ENCODE results near the gene PPP1R36. TPM values are rescaled to one million over a fixed set of nuclear protein-coding genes. Genes with fewer than 3 reads are reported as not detected.

The PPP1R36 gene
- total and polyA plus RNA-seq, 2 experiments from 2014 or later: 0.23 TPM; not detected in 1

GRCh38 chr14:64510825-64511671 is 38.7 kb upstream of the PPP1R36 start:
- Histone ChIP-seq H3K36me3 (replicated peaks; ENCODE audit: insufficient read depth, low read depth) (no peaks in the 10 kb centered on the region), H3K4me2 (peak overlapping the region; percentile 12), H3K9me3 (ENCODE audit: low read depth) (no peaks in the 10 kb centered on the region), H3K9me2 (replicated peaks; ENCODE audit: insufficient read depth) (no peaks in the 10 kb centered on the region), H2AFZ (no peak overlapping the region), H3K4me1 (ENCODE audit: insufficient read depth) (peaks cover 33% of the 10 kb centered on the region), H3K27me3 (no peaks in the 10 kb centered on the region), H3K79me2 (peaks cover 98% of the 10 kb centered on the region), H3K27ac (no peak overlapping the region), H3K4me3 (no peak overlapping the region), H4K20me1 (ENCODE audit: insufficient read depth, poor library complexity, severe bottlenecking) (peaks cover 96% of the 10 kb centered on the region)
- TF ChIP-seq EZH2phosphoT487 (IDR thresholded peaks at IDR 0.05; ENCODE audit: low read depth, severe bottlenecking, unreplicated experiment): no peak
- TF ChIP-seq EZH2 (IDR thresholded peaks at IDR 0.05; ENCODE audit: borderline replicate concordance): no peak
- peak; percentile 88 for TF ChIP-seq CTCF (IDR thresholded peaks at IDR 0.05; ENCODE audit: poor library complexity)
- peak; percentile 85 for DNase-seq (ENCODE audit: low spot score)
- WGBS (ENCODE audit: low lambda C conversion rate, missing lambda C conversion rate): 28% methylated on average over 4 of the region's 4 CpGs

GRCh38 chr14:64513271-64513670 is 36.5 kb upstream of the PPP1R36 start:
- Histone ChIP-seq H3K79me2 (peaks cover 98% of the 10 kb centered on the region), H3K9me2 (replicated peaks; ENCODE audit: insufficient read depth) (no peaks in the 10 kb centered on the region), H3K27ac (no peak overlapping the region), H2AFZ (no peak overlapping the region), H3K27me3 (no peaks in the 10 kb centered on the region), H3K36me3 (replicated peaks; ENCODE audit: insufficient read depth, low read depth) (no peaks in the 10 kb centered on the region), H4K20me1 (ENCODE audit: insufficient read depth, poor library complexity, severe bottlenecking) (peaks cover 95% of the 10 kb centered on the region), H3K4me2 (no peak overlapping the region), H3K4me1 (ENCODE audit: insufficient read depth) (peaks cover 15% of the 10 kb centered on the region), H3K9me3 (ENCODE audit: low read depth) (no peaks in the 10 kb centered on the region), H3K4me3 (no peak overlapping the region)
- 86% methylated on average over 2 of the region's 2 CpGs for WGBS (ENCODE audit: low lambda C conversion rate, missing lambda C conversion rate)
- TF ChIP-seq CTCF (IDR thresholded peaks at IDR 0.05; ENCODE audit: poor library complexity) (no peak), EZH2 (IDR thresholded peaks at IDR 0.05; ENCODE audit: borderline replicate concordance) (no peak)
- DNase-seq (ENCODE audit: low spot score): no peak

GRCh38 chr14:64515053-64515452 is 34.7 kb upstream of the PPP1R36 start:
- DNase-seq (ENCODE audit: low spot score): no peak
- H4K20me1 ChIP-seq (ENCODE audit: insufficient read depth, poor library complexity, severe bottlenecking): peaks cover 95% of the 10 kb centered on the region
- 38% methylated on average over 1 of the region's 1 CpG for WGBS (ENCODE audit: low lambda C conversion rate, missing lambda C conversion rate)
- H3K4me2 ChIP-seq: no peak overlapping the region
- no peak overlapping the region for H2AFZ ChIP-seq
- H3K4me3 ChIP-seq: no peak overlapping the region
- H3K9me3 ChIP-seq (ENCODE audit: low read depth): no peaks in the 10 kb centered on the region
- TF ChIP-seq EZH2phosphoT487 (IDR thresholded peaks at IDR 0.05; ENCODE audit: low read depth, severe bottlenecking, unreplicated experiment): no peak
- no peak for TF ChIP-seq CTCF (IDR thresholded peaks at IDR 0.05; ENCODE audit: poor library complexity)
- no peak for TF ChIP-seq EZH2 (IDR thresholded peaks at IDR 0.05; ENCODE audit: borderline replicate concordance)
- peaks cover 7% of the 10 kb centered on the region for H3K4me1 ChIP-seq (ENCODE audit: insufficient read depth)
- H3K79me2 ChIP-seq: peaks cover 98% of the 10 kb centered on the region
- no peaks in the 10 kb centered on the region for H3K36me3 ChIP-seq (replicated peaks; ENCODE audit: insufficient read depth, low read depth)
- H3K9me2 ChIP-seq (replicated peaks; ENCODE audit: insufficient read depth): no peaks in the 10 kb centered on the region
- no peak overlapping the region for H3K27ac ChIP-seq
- H3K27me3 ChIP-seq: no peaks in the 10 kb centered on the region
